Heart right ventricle (tissue), 16 donors: ENCODE results near the gene SLC37A3. TPM values are rescaled to one million over a fixed set of nuclear protein-coding genes. Genes with fewer than 3 reads are reported as not detected.
A peak's percentile ranks its signal among the peaks of the same experiment; 100 is the strongest.
"Not testable (repeated sequence)": the region's sequence is repeated elsewhere in the genome, so short reads cannot be mapped to it uniquely, and the experiment has no call there.

ENCODE experiments used
- ATAC-seq, 8 donors: fragments of 200-7000 bp; cut with Tn5 transposase; one replicate each; pipeline ENCODE4 v1.9.1; 2020; ENCODE audit warnings: mild to moderate bottlenecking in 8 of 8, moderate library complexity in 8 of 8, moderate number of reproducible peaks in 1 of 8
- DNase-seq, 2 donors: peaks; one replicate each; pipeline ENCODE4 v3.0.0-alpha.2; 2020
- H3K27ac ChIP-seq, 10 donors: fragments of 200-600 bp; sonication (generic) in 2 of 10; one replicate each; pipeline versions ENCODE4 v1.5.0 to v1.8.0; 2020 to 2022; ENCODE audit warnings: mild to moderate bottlenecking in 3 of 10
- H3K27me3 ChIP-seq, 7 donors: fragments of 200-600 bp; one replicate each; pipeline ENCODE4 v1.8.0; 2021 to 2022; ENCODE audit warnings: mild to moderate bottlenecking in 2 of 7
- H3K36me3 ChIP-seq, 9 donors: fragments of 200-600 bp; sonication (generic) in 1 of 9; one replicate each; pipeline versions ENCODE4 v1.5.0 to v1.8.0; 2020 to 2022; ENCODE audit warnings: mild to moderate bottlenecking in 2 of 9
- H3K4me1 ChIP-seq, 9 donors: fragments of 200-600 bp; sonication (generic) in 1 of 9; one replicate each; pipeline versions ENCODE4 v1.5.0 to v1.8.0; 2020 to 2022; ENCODE audit warnings: mild to moderate bottlenecking in 4 of 9
- H3K4me3 ChIP-seq, 10 donors: fragments of 200-600 bp; sonication (generic) in 2 of 10; one replicate each; pipeline versions ENCODE4 v1.5.0 to v1.8.0; 2020 to 2022; ENCODE audit warnings: mild to moderate bottlenecking in 7 of 10, moderate library complexity in 2 of 10
- H3K9me3 ChIP-seq, 11 donors: fragments of 200-600 bp in 10 of 11; sonication (generic) in 2 of 11; one replicate each; pipeline versions ENCODE4 v1.5.0 to v1.8.0; 2013 to 2022; ENCODE audit warnings: mild to moderate bottlenecking in 2 of 11, control low read depth in 1 of 11, moderate library complexity in 1 of 11
- CTCF ChIP-seq, 9 donors: fragments of 200-600 bp; sonication (generic) in 2 of 9; IDR thresholded peaks; one replicate each; pipeline versions ENCODE4 v1.5.0 to v1.8.0; 2021 to 2022; ENCODE audit warnings: antibody characterized with exemption in 9 of 9, mild to moderate bottlenecking in 5 of 9, moderate library complexity in 1 of 9
- WGBS, 2 donors: extraction: QIAGEN DNeasy Blood & Tissue Kit; methylation state at CpG; one replicate each; pipeline ENCODE4 v1.1.7; 2013; ENCODE audit warnings: inconsistent platforms in 1 of 2; 5-methylcytosine and 5-hydroxymethylcytosine counted together
- intact Hi-C, 10 donors: fragments of 100-400 bp; cut with DNase I; formaldehyde crosslinking; loops; one replicate each; pipeline versions ENCODE4 v1.11.1 to v1.14.2; 2022
- polyA plus RNA-seq, 2 donors: library from polyadenylated mRNA; stranded (reverse); fragments of 200-250 nt; gene quantifications; one replicate each; pipeline ENCODE4 v1.2.3, GENCODE V29; 2013
- total RNA-seq, 10 donors: library from RNA; stranded (reverse); fragmentation: NEBNext Ultra II Directional in 3 of 10; extraction: Animal tissue kit (Norgen Biotek cat#: 25700) in 3 of 10; gene quantifications; one replicate each; pipeline versions ENCODE4 v1.2.1 to v1.2.4, GENCODE V29; 2021 to 2023
- donor health status: Arrhythmogenic right ventricular cardiomyopathy.
- donor health status: ischemic (EF 13 %, LVEDD 7.1; RV severe dilation, severe dysfunction).
- donor health status: healthy with polysubstance abuse.
- donor health status: DM: no; HTN: yes; CAD: no.
- donor health status: DM: no; HTN: no; CAD: no.
- donor health status: ischemic (EF 25% LVEDD 6.9; RV normal size, moderate dysfunction).
- donor health status: ischemic (EF 25% LVEDD 5.7; RV mildly dilated, moderate dysfunction).
- donor health status: healthy.
- donor health status: DM: yes; HTN: yes; CAD: no.
- donor health status: Ischemic cardiomyopathy.
- donor health status: ischemic (EF 35%, LVEDD 5.7; RV mildly dilated, moderate dysfunction).
- donor health status: nonischemic (EF 11% LVEDD 7.7; RV severe dilation, severe dysfunction).
- donor health status: DM: yes; HTN: yes; CAD: no.
- donor health status: PGD.
- donor health status: ischemic (EF 29% LVEDD 5.4; RV normal size, mild dysfunction).
- donor health status: nonischemic (EF 23%, LVEDD 6.1; RV moderate dilation, normal function).

The SLC37A3 gene
- total and polyA plus RNA-seq, 12 donors: 5.2 to 16.6 (median 10.1) TPM

DNA sequence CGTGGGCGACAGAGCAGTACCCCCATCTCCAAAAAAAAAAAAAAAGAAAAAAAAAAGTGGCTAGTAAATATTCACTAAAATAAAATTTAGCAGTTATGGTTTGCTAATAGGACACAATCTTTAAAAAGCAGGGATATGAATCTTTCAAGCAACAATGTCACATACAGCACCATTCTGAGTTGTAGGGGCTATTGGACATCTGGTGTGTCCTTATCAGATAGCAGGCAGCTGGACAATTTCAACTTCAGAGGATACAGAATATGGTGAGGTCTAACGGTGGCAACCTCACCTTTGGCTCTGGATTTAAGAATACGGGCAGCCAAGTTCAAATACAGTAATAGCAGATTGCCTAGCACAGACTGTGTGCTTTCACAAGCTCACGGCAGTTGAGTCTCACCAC, 51.1 kb downstream of the SLC37A3 start:
- DNase-seq (no peak), ATAC-seq (no peak)
- WGBS, 2 donors: 82 to 88% methylated on average over 5 of the region's 5 CpGs
- peaks cover 0 to 19% (median 13%) of the 10 kb centered on the region in 9 donors for H3K4me1 ChIP-seq
- no peak for TF ChIP-seq CTCF (IDR thresholded peaks at IDR 0.05)
- H3K36me3 ChIP-seq: peaks cover 0 to 91% (median 11%) of the 10 kb centered on the region in 9 donors
- H3K4me3 ChIP-seq: no peak overlapping the region
- intact Hi-C loops: no loop called here
- no peaks in the 10 kb centered on the region for H3K9me3 ChIP-seq
- H3K27ac ChIP-seq: no peak overlapping the region
- H3K27me3 ChIP-seq: no peaks in the 10 kb centered on the region

DNA sequence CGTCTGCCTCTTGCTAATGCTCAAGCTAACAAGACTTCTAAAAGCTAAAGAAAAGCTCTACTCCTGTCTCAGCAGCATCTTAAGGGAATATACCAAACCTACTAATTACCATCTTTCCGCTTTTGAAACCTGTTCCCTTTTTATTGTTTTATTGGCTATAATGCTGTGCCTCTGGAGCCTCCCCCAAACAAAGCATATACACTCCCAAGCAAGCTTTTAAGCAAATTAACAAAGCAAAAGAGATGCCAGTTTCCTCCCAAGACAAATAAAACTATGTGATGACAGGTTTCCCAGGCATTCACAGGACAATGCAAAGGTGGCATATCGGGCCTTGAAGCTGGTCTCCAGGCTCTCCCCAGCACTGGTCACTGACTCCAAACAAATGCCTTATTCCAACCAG, 52.9 kb downstream of the SLC37A3 start:
- Histone ChIP-seq H3K36me3 (peaks cover 0 to 91% (median 11%) of the 10 kb centered on the region in 9 donors), H3K27me3 (no peaks in the 10 kb centered on the region), H3K4me1 (peaks cover 0 to 19% (median 13%) of the 10 kb centered on the region in 9 donors), H3K9me3 (no peaks in the 10 kb centered on the region), H3K27ac (no peak overlapping the region), H3K4me3 (no peak overlapping the region)
- no peak for TF ChIP-seq CTCF (IDR thresholded peaks at IDR 0.05)
- DNase-seq: no peak
- no peak for ATAC-seq
- WGBS, 2 donors: 94% methylated on average over 3 of the region's 3 CpGs
- intact Hi-C loops: no loop called here

DNA sequence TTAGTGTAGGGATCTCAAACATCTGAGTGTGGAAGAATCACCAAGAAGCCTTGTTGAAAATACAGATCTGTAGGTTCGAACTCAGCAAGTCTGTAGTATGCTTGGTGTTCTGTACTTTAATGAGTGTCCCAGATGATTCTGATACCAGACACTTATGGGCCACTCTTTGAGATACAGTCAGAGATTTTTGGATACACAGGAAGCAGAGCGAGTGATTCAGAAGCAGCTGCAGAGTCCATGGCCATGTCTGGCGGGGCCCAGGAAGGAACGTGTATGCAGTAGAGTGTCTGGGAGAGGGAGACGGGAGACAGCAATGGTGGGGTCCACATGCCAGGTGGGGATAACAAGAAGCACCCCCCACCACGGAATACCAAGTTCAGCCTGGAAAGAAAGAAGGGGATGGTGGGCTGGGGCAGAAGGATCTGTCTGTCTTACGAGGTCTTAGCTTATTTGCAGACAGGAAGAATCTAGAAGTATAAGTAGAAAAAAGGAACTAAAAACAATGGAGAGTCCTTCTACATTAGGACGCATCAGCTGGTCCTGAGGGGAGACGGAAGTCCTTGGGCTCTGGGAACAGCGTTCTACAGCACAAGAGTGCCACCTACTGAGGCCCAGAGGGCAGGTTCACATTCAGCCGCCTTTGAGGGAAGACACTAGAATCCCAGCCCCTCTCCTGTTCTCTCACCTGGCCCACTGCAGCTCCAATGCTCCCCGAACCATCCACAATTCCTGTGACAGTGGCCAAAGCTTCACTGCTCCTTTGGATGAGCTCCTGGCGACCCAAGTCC, 55.4 kb downstream of the SLC37A3 start:
- peak in 7 of 8 donors; percentile 74 to 86 (median 81) for ATAC-seq
- peak in 8 of 9 donors; percentile 16 to 62 (median 52) for TF ChIP-seq CTCF (IDR thresholded peaks at IDR 0.05)

DNA sequence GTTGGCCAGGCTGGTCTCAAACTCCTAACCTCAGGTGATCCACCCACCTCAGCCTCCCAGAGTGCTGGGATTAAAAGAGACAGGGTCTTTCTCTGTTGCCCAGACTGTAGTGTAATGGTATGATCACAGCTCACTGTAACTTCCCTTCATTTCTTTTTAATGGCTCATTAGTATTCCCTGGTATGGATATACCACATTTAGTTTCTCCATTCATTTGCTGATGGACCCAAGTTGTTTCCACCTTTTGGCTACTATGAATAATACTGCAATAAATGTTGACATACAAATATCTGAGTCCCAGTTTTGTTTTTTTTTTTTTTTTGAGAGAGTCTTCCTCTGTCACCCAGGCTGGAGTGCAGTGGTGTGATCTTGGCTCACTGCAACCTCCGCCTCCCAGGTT, 59.4 kb downstream of the SLC37A3 start:
- intact Hi-C loops, ATAC-seq, H3K27ac ChIP-seq, H3K4me3 ChIP-seq, H3K27me3 ChIP-seq, DNase-seq, H3K9me3 ChIP-seq: not testable (repeated sequence)
- Histone ChIP-seq H3K36me3 (peaks cover 0 to 90% (median 3%) of the 10 kb centered on the region in 9 donors), H3K4me1 (peaks cover 0 to 14% (median 10%) of the 10 kb centered on the region in 9 donors)
- WGBS, 2 donors: 95 to 97% methylated on average over 1 of the region's 1 CpG

More for the DNA sequence above, 55.4 kb downstream of the SLC37A3 start:
- intact Hi-C loops: no loop called here
- 70 to 72% methylated on average over 13 of the region's 13 CpGs for WGBS, 2 donors
- Histone ChIP-seq H3K9me3 (no peaks in the 10 kb centered on the region), H3K27me3 (no peaks in the 10 kb centered on the region), H3K4me1 (peaks cover 0 to 3% (median 0%) of the 10 kb centered on the region in 9 donors), H3K27ac (no peak overlapping the region), H3K4me3 (no peak overlapping the region), H3K36me3 (peaks cover 0 to 93% (median 11%) of the 10 kb centered on the region in 9 donors)
- DNase-seq: peak; percentile 18 to 28
